ENCODE measurements around the gene DMAC2.
"Not testable (repeated sequence)": the region's sequence is repeated elsewhere in the genome, so short reads cannot be mapped to it uniquely, and the experiment has no call there.

Gene DMAC2

DNA sequence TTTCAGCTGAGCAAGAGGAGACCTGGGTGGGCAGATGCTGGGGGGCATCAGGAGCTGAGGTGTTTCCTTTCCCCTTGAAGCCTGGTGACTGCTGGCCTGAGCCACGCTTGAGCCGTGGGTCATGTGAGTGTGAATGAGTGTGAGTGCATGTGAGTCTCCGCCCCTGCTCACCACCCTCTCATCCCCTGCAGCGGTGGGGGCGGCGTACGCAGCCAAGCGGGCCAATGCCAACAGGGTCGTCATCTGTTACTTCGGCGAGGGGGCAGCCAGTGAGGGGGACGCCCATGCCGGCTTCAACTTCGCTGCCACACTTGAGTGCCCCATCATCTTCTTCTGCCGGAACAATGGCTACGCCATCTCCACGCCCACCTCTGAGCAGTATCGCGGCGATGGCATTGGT lies 17.7 kb downstream of the DMAC2 start:
- DNase-seq: no peak

DNA sequence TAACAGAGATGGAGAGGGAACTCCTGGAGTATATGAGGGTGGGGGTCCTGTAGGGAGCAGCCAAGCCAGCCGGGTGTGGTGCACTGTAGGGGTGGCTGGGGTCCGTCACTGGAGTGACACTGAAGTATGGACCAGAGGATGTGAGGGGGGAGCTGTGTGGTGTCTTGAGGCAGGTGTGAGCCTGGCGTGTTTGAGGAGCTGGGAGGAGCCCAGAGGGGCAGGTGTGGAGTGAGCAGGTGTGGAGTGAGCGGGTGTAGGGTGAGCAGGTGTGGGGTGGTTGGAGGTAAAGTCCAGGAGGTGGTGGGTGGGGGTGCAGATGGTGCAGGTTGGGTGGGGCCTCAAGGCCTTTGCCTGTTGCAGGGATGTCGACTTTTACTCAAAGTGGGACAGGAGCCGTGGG lies 18.4 kb downstream of the DMAC2 start:
- DNase-seq: no peak

DNA sequence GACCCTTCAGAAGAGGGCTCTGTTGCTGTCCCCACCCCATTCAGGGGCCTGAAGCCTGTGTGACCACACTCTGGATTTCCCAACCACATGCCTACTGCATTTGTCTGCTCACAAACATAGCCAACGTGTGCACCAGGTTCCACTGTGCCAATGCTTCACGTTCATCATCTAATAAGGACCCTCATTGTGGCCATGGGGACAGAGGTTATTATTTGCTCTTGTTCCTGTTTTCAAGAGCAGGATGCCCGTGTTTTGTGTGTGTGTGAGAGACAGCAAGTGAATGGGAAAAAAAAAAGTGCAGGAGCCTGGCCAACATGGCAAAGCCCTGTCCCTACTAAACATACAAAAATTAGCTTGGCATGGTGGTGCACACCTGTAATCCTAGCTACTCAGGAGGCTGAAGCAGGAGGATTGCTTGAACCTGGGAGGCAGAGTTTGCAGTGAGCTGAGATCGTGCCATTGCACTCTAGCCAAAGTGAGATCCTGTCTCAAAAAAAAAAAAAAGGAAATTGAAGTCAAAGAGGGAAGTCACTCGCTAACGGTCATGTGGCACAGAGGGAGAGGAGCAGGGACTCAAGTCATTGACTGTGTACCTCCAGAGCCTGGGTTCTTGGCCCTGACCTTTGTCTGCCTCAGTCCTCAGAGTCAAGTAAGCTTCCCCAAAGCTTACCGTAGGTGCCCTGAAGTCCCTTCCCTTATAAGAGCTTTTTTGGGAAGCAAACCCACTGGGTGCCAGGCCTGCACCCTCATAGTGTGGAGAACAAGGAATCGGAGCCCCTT lies 19.4 kb downstream of the DMAC2 start:
- DNase-seq: no peak

DNA sequence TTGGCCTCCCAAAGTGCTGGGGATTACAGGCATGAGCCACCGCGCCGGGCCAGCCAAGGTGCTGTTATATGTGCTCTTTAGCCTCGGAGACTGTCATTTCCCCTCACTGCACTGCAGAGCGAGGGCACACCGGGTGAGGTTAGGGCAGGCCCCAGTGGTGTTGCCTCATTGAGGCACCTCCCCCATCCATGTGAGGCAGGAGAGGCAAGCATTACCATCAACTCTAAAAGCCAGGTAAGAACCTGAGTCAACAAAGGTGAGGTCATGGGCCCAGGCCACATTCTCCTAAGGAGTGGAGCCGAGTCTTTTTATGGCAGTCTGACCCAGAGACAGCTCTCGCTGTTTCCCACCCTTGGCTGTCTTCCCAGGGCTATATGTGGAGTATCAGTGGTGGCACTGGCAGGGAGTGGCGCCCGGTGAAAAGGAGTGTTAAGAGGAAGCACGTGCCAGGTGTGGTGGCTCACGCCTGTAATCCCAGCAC lies 23.5 kb downstream of the DMAC2 start:
- no peak for DNase-seq

DNA sequence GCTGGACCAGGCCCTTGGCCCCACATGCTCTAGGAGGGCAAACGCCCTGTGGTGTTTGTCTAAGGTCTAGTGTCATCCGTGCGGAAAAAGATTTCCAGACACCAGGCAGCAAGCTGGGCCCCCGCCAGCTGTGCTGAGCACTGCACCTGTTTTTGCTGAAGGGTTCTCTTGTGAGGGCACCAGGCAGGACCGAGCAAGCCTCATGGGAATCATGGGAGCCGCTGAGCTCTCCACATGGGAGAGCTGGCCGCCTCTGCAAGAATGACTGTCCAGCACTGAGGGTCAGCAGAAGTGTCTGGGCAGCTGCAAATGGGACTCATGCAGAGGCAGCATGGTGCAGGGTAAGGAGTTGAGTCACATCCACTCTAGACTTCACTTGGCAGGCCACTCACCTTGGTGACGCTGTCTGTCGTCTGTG lies 24.5 kb downstream of the DMAC2 start:
- no peak for DNase-seq

DNA sequence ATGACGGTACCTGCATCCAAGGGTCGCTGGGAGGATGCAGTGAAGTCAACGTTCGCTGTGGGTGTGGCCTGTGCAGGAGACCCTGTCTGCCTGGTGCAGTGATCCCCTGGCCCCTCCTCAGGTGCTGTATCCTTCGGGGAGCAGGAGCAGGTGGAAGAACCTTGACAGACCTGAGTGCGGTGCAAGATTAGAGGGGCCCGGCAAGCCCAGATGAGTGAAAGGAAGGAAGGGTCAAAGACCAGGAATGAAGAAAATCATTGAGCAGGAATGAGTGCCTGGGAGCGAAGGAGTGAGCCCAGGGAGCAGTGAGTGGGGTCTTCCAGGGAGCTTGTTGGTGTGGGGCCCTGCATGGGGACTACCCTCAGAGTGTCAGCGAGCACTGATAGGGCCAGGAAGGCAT lies 25.3 kb downstream of the DMAC2 start:
- no peak for DNase-seq

DNA sequence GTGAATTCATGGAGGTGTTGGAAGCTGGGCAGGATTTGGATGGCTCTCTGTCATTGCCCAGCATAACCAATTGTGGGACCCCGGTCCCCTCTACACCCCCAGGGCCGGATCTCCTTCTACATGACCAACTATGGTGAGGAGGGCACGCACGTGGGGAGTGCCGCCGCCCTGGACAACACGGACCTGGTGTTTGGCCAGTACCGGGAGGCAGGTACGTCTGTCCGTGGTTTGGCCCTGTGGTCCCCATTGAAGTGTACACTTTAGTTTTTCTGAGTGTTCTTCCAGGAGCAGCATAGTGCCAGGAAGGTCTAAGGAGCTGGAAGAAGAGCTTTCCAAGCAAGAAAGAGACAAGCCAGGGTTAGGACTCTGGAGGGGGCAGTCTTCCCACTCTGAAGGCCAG lies 25.8 kb downstream of the DMAC2 start:
- DNase-seq: no peak

DNA sequence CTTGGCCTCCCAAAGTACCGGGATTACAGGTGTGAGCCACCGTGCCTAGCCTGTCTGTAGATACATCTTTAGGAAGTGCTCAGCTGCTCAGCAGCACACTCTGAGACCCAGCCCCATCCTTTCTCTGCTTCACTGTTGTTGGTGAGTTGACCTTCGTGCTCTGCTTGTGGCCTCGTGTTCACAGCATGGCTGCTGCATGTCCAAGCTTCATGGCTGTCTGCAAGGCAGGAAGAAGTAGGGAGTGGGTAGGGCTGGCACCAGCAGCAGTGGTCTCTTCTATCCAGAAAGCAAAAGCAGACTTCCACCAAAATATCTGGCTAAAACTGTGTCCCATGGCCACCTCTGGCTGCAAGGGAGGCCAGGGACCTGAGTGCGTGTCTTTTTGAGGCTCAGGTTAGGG lies 26.8 kb downstream of the DMAC2 start:
- DNase-seq: no peak

DNA sequence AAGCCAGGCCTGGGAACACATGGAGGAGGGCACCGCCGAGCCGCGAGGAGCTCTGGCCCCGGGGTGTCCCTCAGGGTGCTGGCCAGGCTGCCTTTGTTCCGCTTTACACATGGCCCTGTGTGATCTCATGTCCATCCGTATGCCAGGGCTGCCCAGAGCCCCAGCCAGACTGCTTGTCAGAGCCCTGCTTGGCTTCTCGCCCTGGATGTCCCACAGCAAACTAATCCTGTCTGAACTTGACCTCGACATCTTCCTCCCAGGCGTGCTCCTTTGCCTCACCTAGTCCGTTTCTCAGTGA lies 27.8 kb downstream of the DMAC2 start:
- DNase-seq: no peak

DNA sequence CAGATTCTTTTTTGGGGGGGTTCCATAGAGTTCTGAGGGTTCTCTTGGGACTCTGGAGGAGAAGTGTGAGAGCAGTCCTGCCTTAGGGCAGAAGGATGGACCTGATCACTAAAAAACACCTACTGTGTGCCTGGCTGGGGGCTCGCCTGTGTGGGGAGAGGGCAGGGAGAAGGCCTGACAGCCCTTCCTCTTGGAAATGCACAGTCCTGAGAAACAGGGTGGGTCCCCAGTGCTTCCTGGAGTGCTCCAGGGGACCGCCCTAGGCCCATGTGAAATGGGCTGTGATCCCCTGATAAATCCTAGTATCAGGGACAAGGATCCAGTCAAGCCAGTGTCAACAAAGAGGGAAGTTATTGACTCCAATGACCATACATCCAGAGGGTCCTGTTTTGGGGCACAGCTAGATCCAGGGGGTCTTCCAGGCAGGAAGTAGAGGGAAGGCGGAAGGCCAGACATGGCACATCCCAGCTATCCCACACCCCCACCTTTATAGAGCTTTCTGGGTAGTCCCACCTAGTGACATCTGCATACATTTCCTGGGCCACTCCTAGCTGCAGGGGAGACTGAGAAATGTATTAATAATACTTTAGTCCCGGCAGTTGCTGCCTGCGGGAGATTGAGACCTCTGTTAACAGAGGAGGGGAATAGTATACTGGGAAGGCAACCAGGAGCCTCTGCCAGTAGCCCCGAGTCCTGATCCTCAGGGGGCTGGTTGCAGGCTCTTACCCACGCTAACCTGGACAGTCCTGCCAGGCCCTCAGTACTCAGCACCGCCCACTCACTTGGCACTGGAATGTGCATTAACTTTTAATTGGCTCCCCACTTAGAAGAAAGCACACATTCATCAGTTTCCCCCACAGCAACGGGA lies 28.4 kb downstream of the DMAC2 start:
- no peak for DNase-seq

DNA sequence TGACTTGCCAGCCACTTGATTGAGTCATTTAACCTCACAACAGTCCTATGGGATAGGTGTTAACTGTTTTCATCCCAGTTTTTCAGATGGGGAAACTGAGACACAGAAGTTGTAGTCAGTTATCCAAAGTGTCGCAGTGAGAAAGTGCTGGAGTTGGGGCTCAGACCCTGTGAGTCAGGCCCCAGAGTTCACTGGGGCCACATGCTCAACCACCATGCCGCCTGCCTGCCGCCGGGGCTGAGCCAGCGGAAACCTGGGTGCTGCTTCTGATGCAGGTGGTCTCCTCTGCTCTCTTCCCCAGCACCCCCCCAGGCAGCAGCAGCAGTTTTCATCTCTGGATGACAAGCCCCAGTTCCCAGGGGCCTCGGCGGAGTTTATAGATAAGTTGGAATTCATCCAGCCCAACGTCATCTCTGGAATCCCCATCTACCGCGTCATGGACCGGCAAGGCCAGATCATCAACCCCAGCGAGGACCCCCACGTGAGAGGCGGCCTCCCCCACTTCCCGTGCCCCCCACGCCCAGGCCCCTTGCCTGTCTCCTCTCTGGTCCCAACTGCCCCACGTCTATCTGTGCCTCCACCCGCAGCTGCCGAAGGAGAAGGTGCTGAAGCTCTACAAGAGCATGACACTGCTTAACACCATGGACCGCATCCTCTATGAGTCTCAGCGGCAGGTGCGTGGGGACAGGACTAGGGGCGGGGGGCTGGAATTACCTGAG lies 29.2 kb downstream of the DMAC2 start:
- DNase-seq: no peak

DNA sequence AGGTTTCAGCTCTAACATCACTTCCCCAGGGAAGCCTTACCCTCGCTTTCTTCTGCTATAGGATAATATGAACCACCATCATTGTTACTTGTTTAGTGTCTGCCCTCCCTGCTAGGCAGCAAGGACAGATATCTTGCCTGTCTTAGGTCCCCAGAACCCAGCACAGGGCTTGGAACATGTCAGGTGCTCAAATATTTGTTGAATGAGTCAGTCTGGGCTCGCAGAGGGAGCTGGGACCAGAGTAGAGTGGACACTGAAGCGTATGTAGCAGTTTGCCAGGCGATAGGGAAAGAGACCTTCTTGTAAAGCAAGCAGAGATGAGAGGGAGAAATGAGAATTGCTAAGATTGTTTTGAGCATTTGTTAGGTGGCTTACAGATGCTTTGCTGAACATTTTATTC lies 30.4 kb downstream of the DMAC2 start:
- no peak for DNase-seq

DNA sequence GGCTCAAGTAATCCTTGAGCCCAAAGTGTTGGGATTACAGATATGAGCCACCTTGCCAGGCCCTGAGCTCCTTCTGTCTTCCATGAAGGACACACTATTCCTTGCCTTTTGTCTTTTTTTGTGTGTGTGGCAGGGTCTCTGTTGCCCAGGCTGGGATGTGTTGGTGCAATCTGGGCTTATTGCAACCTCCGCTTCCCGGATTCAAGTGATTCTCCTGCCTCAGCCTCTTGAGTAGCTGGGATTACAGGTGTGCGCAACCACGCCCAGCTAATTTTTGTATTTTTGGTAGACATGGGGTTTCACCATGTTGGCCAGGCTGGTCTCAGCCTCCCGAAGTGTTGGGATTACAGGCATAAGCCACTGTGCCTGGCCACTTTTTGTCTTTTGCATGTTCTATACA lies 30.9 kb downstream of the DMAC2 start:
- DNase-seq: not testable (repeated sequence)

DNA sequence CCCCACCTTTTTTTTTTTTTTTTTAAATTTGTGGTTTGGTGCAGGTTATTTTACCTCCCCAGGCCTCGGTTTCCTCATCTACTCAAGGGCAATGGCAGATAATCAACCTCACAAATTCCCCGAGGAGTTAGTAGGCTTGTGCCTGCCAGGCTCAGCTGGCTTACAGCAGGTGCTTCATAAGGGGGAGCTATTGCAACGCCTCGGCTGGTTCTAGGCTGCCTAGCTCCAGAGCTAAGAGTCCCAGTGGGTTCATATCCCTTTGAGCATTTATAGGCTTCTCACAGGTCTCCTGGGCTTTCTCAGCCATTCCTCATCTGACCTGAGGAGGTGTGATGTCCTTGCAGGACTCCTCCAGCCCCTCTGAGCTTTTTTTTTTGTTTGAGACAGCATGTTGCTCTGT lies 31.5 kb downstream of the DMAC2 start:
- no peak for DNase-seq

DNA sequence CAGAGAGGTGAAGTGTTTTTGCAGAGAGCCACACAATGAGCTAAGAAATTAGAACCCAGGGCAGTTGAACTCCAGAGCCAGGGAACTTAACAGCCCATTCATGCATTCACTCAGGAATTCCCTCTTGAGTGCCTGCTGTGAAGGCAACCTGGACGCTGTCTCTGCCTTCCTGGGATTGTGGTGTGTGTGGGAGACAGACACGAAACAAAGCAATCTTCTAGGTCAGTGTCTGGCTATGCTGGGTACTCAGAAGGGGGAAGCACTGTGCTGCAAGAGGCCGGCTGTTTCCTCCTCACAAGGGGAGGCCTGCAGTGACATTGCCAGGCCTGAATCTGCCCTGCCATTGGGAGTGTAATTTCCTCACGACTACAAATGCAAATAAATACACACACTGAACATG lies 32.4 kb downstream of the DMAC2 start:
- DNase-seq: no peak

DNA sequence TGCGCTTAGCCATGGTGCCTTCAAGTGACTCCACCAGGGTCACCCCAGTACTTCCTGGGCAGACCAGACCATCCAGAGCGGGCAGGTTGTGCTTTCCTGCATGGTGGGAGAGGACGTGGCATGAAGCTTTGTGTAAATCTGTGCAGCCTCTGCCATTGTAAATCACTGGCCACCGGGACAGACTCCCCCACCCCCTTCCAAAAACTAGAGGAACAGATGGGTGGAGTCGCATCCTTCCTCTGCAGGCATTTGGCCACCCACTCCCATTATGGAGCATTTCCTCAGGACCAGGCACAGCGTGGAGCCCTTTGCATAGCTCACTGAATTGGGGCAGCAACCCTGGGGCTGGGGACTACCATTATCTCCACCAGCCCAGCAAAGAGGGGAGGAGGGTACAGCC lies 33.9 kb downstream of the DMAC2 start:
- no peak for DNase-seq

DNA sequence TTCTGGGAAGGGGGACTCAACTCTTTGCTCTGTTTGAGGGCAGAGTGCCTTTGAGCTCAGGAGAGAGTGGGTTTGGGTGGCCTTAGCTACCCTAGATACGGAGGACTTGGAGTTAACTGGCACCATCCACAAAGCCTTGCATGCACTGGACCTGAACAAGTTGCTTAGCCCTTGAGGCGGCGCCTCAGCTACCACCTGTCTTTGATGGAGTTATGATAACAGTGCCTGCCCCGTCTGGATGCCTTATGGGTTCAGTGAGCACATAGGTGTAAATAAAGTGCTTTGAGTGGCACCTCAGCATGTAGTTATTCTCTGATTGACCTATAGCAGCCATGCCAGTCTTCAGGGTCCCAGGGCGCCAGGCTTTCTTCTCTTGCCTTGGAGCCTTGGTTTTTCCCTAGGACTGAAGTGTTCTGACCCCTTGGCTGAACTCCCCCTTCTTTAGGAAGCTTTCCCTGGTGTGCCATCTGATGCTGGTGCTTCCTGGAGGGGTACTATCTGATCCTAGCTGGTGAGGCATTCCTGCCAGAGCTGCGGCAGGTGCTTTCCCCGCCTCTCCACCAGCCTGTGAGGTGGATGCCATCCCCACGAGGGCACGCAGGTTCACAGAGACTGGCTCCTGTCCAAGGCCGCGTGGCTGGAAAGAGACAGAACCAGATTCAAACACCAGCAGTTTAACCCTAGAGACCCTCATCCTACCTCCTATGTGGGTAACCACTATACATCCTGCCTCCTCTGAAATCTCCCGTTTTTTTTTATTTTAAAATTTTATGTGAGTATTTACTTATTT lies 36.3 kb downstream of the DMAC2 start:
- no peak for DNase-seq

DNA sequence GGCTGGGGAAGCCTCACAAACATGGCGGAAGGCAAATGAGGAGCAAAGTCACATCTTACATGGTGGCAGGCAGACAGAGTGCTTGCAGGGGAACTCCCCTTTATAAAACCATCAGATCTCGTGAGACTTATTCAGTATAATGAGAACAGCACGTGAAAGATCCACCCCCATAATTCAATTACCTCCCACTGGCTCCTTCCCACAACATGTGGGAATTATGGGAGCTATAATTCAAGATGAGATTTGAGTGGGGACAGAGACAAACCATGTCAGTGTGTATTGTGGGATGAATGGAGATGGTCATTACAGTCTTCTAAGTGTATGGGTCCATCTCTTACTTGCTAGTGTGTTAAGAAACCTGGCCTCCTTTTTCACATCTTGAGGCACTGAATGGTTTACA lies 37.7 kb downstream of the DMAC2 start:
- DNase-seq: no peak

DNA sequence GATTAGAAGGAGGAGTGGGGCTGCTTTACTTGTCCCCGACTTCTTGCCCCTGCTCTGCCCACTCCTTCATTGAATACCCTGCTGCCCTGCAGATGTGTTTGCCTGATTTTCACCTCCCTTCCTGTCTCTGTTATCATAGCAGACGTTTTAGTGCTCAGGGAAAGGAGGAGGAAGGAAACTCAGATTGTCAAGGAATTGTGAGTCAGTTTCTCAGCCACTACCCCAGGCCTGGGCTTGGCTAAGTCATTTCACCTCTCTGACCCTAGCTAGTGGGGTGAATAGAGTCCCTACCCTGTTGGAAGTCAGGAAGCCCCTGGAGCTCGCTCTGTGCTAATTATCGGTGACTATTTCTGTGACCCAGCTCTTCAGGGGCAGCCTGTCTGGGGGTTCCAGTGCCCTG lies 38.2 kb downstream of the DMAC2 start:
- no peak for DNase-seq

DNA sequence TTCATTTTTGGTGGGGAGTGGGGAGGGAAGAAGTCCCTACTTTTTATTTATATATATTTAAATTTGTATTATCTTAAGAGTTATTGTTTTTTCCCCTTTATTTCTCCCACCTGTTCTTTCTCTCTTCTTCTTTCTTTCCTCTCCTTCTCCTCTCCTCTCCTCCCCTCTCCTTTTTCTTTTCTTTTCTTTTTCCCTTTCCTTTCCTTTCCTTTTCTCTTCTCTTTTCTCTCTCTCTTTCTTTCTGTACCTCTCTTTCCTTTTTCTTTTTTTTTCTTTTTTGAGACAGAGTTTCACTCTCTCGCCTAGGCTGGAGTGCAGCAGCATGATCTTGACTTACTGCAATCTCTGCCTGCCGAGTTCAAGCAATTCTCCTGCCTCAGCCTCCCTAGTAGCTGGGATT lies 40.2 kb downstream of the DMAC2 start:
- DNase-seq: no peak

DNA sequence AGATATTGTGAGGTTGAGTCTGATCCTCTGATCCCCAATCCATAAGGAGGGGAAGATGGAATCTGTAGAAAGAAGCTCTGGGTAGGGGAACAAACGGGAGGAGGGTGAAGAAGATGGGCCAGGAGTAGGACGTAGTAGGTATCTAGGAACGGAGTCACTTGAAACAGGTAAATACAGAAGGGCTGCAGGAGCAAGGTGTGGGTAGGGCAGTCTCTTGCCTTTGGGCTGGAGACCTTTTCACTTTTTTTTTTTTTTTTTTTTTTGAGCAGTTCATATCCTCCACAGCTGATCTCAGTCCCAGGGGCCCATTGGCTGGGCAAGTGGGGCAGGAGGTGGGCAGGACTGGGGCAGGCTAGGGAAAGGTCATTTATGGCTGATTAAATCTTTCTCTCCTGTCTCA lies 40.6 kb downstream of the DMAC2 start:
- no peak for DNase-seq

DNA sequence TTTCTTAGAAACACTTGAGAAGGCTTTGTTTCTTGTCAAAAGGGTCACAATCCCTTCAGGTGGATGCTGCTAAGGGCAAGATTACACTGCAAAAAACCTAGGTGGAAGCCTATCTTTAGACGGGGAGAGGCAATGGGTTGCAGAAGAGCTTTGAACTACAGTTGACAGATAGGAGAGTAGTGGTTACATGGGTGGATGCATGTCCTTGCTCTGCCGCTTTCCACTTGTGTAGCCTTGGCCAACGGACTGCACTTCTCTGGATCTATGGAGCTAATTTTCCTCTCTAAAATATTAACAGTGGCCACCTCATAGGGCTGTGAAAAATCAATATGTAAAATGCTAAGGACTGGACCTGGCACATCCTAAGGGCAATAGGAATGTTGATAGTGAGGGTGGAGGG lies 41.1 kb downstream of the DMAC2 start:
- no peak for DNase-seq

DNA sequence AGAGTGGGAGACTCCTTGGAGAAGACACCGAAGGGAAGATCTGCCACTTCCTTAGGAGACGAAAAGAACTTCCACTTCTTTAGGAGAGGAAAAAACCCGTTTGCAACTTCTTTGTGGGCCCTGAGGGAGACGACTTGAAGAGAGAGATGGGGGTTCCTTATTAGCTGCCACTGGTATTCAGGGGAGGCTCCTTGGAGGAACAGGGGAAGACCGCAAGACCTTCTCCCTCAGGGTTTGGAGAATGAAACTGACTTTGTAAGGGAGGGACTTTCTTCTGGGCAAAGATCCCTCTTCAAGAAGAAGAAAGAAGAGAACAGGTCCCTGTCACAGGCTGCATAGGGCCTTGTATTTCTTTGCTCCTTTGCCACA lies 41.7 kb downstream of the DMAC2 start:
- no peak for DNase-seq

Measured in activated gamma-delta T cell treated with Interleukin-2 at 50 U/mL for 16 hours (primary cell).